CD14-positive monocyte (primary cell): ENCODE data around the gene SYT4. TPM values are rescaled to one million over a fixed set of nuclear protein-coding genes. Genes with fewer than 3 reads are reported as not detected.

ENCODE experiments used
- DNase-seq, 3 donors: peaks; one replicate each; pipeline ENCODE4 v3.0.0-alpha.2; 2011 to 2022
- H2AFZ ChIP-seq: 2 replicates; pipeline ENCODE4 v1.6.0; 2012; ENCODE audit warnings: mild to moderate bottlenecking, low read depth, low read length, inconsistent platforms; ENCODE audit not compliant: insufficient read depth, poor library complexity, severe bottlenecking
- H3K27ac ChIP-seq, 2 donors: 1 replicate in 1 of 2; 2 replicates in 1 of 2; pipeline ENCODE4 v1.5.1; 2012 to 2013; ENCODE audit warnings: low read length in 2 of 2, control low read depth in 1 of 2, inconsistent platforms in 1 of 2, low read depth in 1 of 2, mild to moderate bottlenecking in 1 of 2
- H3K27me3 ChIP-seq, 2 donors: one replicate each; pipeline versions ENCODE4 v1.6.0 to v1.6.1; 2011 to 2013; ENCODE audit warnings: low read length in 2 of 2; ENCODE audit not compliant: control insufficient read depth in 2 of 2, insufficient read depth in 2 of 2
- H3K36me3 ChIP-seq, 2 donors: replicated peaks in 1 of 2; 1 replicate in 1 of 2; 2 replicates in 1 of 2; pipeline versions ENCODE4 v1.5.1 to v1.6.1; 2012 to 2013; ENCODE audit warnings: low read length in 2 of 2, control low read depth in 1 of 2, inconsistent platforms in 1 of 2, mild to moderate bottlenecking in 1 of 2; ENCODE audit not compliant: insufficient read depth in 2 of 2, control insufficient read depth in 1 of 2
- H3K4me1 ChIP-seq, 2 donors: 1 replicate in 1 of 2; 2 replicates in 1 of 2; pipeline versions ENCODE4 v1.5.1 to v1.6.1; 2012 to 2013; ENCODE audit warnings: low read length in 2 of 2, control low read depth in 1 of 2, inconsistent platforms in 1 of 2, mild to moderate bottlenecking in 1 of 2, moderate library complexity in 1 of 2; ENCODE audit not compliant: insufficient read depth in 2 of 2, control insufficient read depth in 1 of 2
- H3K4me2 ChIP-seq: replicated peaks from 2 replicates; pipeline ENCODE3; 2012; ENCODE audit warnings: low read length, moderate library complexity, mild to moderate bottlenecking; ENCODE audit not compliant: poor library complexity, severe bottlenecking; ENCODE audit errors: extremely low read depth
- H3K4me3 ChIP-seq, 3 experiments: fragments of 200-600 bp in 1 of 3; sonication (generic) in 1 of 3; replicated peaks in 1 of 3; 1 replicate in 2 of 3; 2 replicates in 1 of 3; pipeline ENCODE4 v1.5.1; 2011 to 2013; ENCODE audit warnings: low read length in 3 of 3, mild to moderate bottlenecking in 3 of 3, control low read depth in 2 of 3, low read depth in 2 of 3, inconsistent platforms in 1 of 3, moderate library complexity in 1 of 3
- H3K79me2 ChIP-seq: 2 replicates; pipeline ENCODE4 v1.6.0; 2012; ENCODE audit warnings: mild to moderate bottlenecking, control low read depth, inconsistent platforms, low read length, moderate library complexity; ENCODE audit not compliant: insufficient read depth
- H3K9ac ChIP-seq: 2 replicates; pipeline ENCODE4 v1.6.0; 2017; ENCODE audit warnings: low read length, mild to moderate bottlenecking; ENCODE audit not compliant: insufficient read depth, poor library complexity, severe bottlenecking
- H3K9me3 ChIP-seq, 2 donors: replicated peaks in 1 of 2; 1 replicate in 1 of 2; 2 replicates in 1 of 2; pipeline versions ENCODE4 v1.5.1 to v1.6.1; 2012 to 2013; ENCODE audit warnings: low read length in 2 of 2, control low read depth in 1 of 2; ENCODE audit not compliant: control insufficient read depth in 1 of 2, insufficient read depth in 1 of 2
- H4K20me1 ChIP-seq: 2 replicates; pipeline ENCODE4 v1.6.0; 2012; ENCODE audit warnings: mild to moderate bottlenecking, low read length, control low read depth, moderate library complexity; ENCODE audit not compliant: insufficient read depth
- H3K27ac Mint-ChIP-seq, 7 donors: one replicate each; pipeline ENCODE4 v1.8.0; 2020; ENCODE audit warnings: mild to moderate bottlenecking in 7 of 7, mixed read lengths in 7 of 7, moderate library complexity in 6 of 7, inconsistent platforms in 2 of 7
- H3K27me3 Mint-ChIP-seq, 3 donors: one replicate each; pipeline ENCODE4 v1.8.0; 2021 to 2022; ENCODE audit warnings: low read depth in 3 of 3, mild to moderate bottlenecking in 3 of 3, mixed read lengths in 3 of 3, moderate library complexity in 3 of 3, inconsistent platforms in 1 of 3
- H3K36me3 Mint-ChIP-seq, 2 donors: one replicate each; pipeline ENCODE4 v1.8.0; 2020; ENCODE audit warnings: mixed read lengths in 2 of 2, inconsistent platforms in 1 of 2, mild to moderate bottlenecking in 1 of 2
- H3K4me1 Mint-ChIP-seq: one replicate; pipeline ENCODE4 v1.8.0; 2020; ENCODE audit warnings: mild to moderate bottlenecking, mixed read lengths
- H3K4me3 Mint-ChIP-seq, 2 donors: one replicate each; pipeline ENCODE4 v1.8.0; 2020; ENCODE audit warnings: mild to moderate bottlenecking in 2 of 2, mixed read lengths in 2 of 2, moderate library complexity in 1 of 2
- H3K9me3 Mint-ChIP-seq, 7 donors: one replicate each; pipeline ENCODE4 v1.8.0; 2020 to 2022; ENCODE audit warnings: mixed read lengths in 7 of 7, mild to moderate bottlenecking in 6 of 7, moderate library complexity in 6 of 7, inconsistent platforms in 2 of 7
- WGBS: methylation state at CpG from one replicate; pipeline ENCODE4 v1.1.5; 2013; ENCODE audit warnings: missing lambda C conversion rate; ENCODE audit not compliant: insufficient coverage; 5-methylcytosine and 5-hydroxymethylcytosine counted together
- intact Hi-C, 2 donors: fragments of 100-400 bp; cut with micrococcal nuclease; formaldehyde crosslinking; loops; one replicate each; pipeline versions ENCODE4 v1.15.0 to v1.15.1; 2023
- polyA plus RNA-seq, 3 donors: library from polyadenylated mRNA; depleted of rRNA in 1 of 3; unstranded in 2 of 3; stranded (reverse) in 1 of 3; fragments of 300-500 nt in 2 of 3; fragments of >200 nt in 1 of 3; fragmentation: Illumina TruSeq in 2 of 3; gene quantifications; 1 replicate in 2 of 3; 2 replicates in 1 of 3; pipeline ENCODE4 v1.2.3, GENCODE V29; 2012 to 2021
- TF ChIP-seq, protein P1 (sequence below): fragments of 200-600 bp; IDR thresholded peaks from one replicate; pipeline ENCODE4 v1.8.0; 2022; ENCODE audit warnings: antibody characterized with exemption, mild to moderate bottlenecking

The SYT4 gene
- polyA plus RNA-seq, 3 donors: not detected

DNA sequence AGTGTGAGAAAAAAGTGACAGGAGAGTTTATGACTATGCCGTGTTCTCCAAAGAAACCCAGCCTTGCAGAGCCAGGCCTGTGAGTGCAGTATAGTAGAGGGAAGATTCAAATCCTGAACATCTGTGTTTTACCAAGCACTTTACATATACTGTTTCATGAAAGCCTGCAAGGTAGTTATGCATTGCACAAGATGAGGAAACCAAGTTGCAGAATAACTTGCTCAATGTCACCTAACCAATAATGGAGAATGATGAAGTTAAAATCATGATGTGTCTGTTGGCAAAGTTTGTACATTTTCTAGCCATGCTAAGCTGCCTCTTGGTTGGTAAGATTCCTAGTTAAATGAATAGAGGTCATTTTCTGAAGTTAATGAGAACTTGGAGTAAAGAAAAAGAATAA, 29.3 kb downstream of the SYT4 start:
- H3K4me3 Mint-ChIP-seq: no peak overlapping the region
- no peaks in the 10 kb centered on the region for H3K4me1 Mint-ChIP-seq
- Histone ChIP-seq H3K79me2 (no peaks in the 10 kb centered on the region), H3K4me1 (no peaks in the 10 kb centered on the region), H2AFZ (no peak overlapping the region), H3K27me3 (no peaks in the 10 kb centered on the region), H3K27ac (no peak overlapping the region), H3K9me3 (no peaks in the 10 kb centered on the region), H3K36me3 (no peaks in the 10 kb centered on the region), H3K4me3 (no peak overlapping the region), H3K4me2 (no peak overlapping the region), H4K20me1 (no peaks in the 10 kb centered on the region), H3K9ac (no peak overlapping the region)
- WGBS: no CpG with 5 or more reads among the region's 1 CpG
- no peak overlapping the region for H3K27ac Mint-ChIP-seq
- H3K9me3 Mint-ChIP-seq: no peaks in the 10 kb centered on the region
- TF ChIP-seq, protein P1, sequence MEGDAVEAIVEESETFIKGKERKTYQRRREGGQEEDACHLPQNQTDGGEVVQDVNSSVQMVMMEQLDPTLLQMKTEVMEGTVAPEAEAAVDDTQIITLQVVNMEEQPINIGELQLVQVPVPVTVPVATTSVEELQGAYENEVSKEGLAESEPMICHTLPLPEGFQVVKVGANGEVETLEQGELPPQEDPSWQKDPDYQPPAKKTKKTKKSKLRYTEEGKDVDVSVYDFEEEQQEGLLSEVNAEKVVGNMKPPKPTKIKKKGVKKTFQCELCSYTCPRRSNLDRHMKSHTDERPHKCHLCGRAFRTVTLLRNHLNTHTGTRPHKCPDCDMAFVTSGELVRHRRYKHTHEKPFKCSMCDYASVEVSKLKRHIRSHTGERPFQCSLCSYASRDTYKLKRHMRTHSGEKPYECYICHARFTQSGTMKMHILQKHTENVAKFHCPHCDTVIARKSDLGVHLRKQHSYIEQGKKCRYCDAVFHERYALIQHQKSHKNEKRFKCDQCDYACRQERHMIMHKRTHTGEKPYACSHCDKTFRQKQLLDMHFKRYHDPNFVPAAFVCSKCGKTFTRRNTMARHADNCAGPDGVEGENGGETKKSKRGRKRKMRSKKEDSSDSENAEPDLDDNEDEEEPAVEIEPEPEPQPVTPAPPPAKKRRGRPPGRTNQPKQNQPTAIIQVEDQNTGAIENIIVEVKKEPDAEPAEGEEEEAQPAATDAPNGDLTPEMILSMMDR: no peak
- no peak for DNase-seq
- no peaks in the 10 kb centered on the region for H3K27me3 Mint-ChIP-seq
- intact Hi-C loops: no loop called here
- H3K36me3 Mint-ChIP-seq: no peaks in the 10 kb centered on the region

DNA sequence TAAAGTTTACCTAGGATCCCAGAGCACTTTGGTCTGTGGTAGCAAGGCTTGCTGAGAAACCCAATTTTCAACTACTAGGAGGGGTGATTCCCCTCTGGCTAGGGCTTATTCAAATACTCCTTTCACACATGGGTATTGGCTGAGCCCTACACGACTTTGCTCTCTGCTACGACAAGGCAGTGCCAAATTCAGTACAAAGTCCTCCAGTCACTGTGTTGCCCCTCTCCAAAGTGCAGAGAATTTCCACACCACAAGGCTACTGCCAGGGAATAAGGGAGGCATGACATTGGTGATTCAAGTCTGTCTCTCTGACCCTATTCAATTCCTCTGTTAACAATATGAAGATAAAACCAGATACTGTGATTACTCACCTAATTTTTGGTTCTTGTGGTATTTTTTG, 38.9 kb downstream of the SYT4 start:
- H3K79me2 ChIP-seq: no peaks in the 10 kb centered on the region
- no peaks in the 10 kb centered on the region for H3K36me3 Mint-ChIP-seq
- intact Hi-C loops: no loop called here
- no peaks in the 10 kb centered on the region for H3K4me1 ChIP-seq
- H3K9me3 Mint-ChIP-seq: peaks cover 0 to 5% (median 0%) of the 10 kb centered on the region in 7 donors
- H3K4me3 ChIP-seq: no peak overlapping the region
- no peaks in the 10 kb centered on the region for H3K4me1 Mint-ChIP-seq
- H3K4me2 ChIP-seq: no peak overlapping the region
- no peak overlapping the region for H3K4me3 Mint-ChIP-seq
- no peak overlapping the region for H3K27ac Mint-ChIP-seq
- H3K9me3 ChIP-seq: no peaks in the 10 kb centered on the region
- no CpG with 5 or more reads among the region's 2 CpGs for WGBS
- H3K27ac ChIP-seq: no peak overlapping the region
- peaks cover 0 to 2% (median 0%) of the 10 kb centered on the region in 3 donors for H3K27me3 Mint-ChIP-seq
- no peak overlapping the region for H3K9ac ChIP-seq
- no peaks in the 10 kb centered on the region for H3K27me3 ChIP-seq
- no peaks in the 10 kb centered on the region for H3K36me3 ChIP-seq
- TF ChIP-seq, protein P1: no peak
- H2AFZ ChIP-seq: no peak overlapping the region
- no peak for DNase-seq
- no peaks in the 10 kb centered on the region for H4K20me1 ChIP-seq
